Bone marrow (tissue), 2 donors: ENCODE results near the gene ITGBL1.

ENCODE experiments used
- DNase-seq, 2 donors: peaks; one replicate each; lab custom pipeline; 2025; lab: John Stamatoyannopoulos, UW

The ITGBL1 gene

GRCh38 chr13:101565317-101565716, 112.8 kb downstream of the ITGBL1 start:
- DNase-seq = no peak

- DNase-seq = no peak
These were observed 115.4 kb downstream of the ITGBL1 start for GRCh38 chr13:101567841-101568240.

GRCh38 chr13:101569807-101570206, 117.3 kb downstream of the ITGBL1 start:
- no peak for DNase-seq

- DNase-seq = no peak
These were observed 117.9 kb downstream of the ITGBL1 start for GRCh38 chr13:101570410-101570809.

- no peak for DNase-seq
These were observed 120.0 kb downstream of the ITGBL1 start for GRCh38 chr13:101572456-101572855.

- DNase-seq = no peak
These were observed 123.1 kb downstream of the ITGBL1 start for GRCh38 chr13:101575581-101575980.

GRCh38 chr13:101576455-101576854, 124.0 kb downstream of the ITGBL1 start:
- no peak for DNase-seq

- no peak for DNase-seq
These were observed 124.5 kb downstream of the ITGBL1 start for GRCh38 chr13:101576977-101577376.

GRCh38 chr13:101579281-101579802, 126.9 kb downstream of the ITGBL1 start:
- DNase-seq = no peak

- DNase-seq = no peak
These were observed 131.9 kb downstream of the ITGBL1 start for GRCh38 chr13:101584331-101584730.

- DNase-seq = no peak
These were observed 138.0 kb downstream of the ITGBL1 start for GRCh38 chr13:101590479-101590878.

GRCh38 chr13:101594936-101595335, 142.5 kb downstream of the ITGBL1 start:
- no peak for DNase-seq

GRCh38 chr13:101596803-101597202, 144.3 kb downstream of the ITGBL1 start:
- DNase-seq = no peak

- no peak for DNase-seq
These were observed 159.3 kb downstream of the ITGBL1 start for GRCh38 chr13:101611491-101612475.

- no peak for DNase-seq
These were observed 160.3 kb downstream of the ITGBL1 start for GRCh38 chr13:101612735-101613134.

- no peak for DNase-seq
These were observed 162.0 kb downstream of the ITGBL1 start for GRCh38 chr13:101614491-101614890.

- no peak for DNase-seq
These were observed 166.1 kb downstream of the ITGBL1 start for GRCh38 chr13:101618440-101619187.

- DNase-seq = no peak
These were observed 168.6 kb downstream of the ITGBL1 start for GRCh38 chr13:101621099-101621498.

GRCh38 chr13:101623470-101624209, 171.2 kb downstream of the ITGBL1 start:
- DNase-seq = no peak

GRCh38 chr13:101624210-101624922, 171.9 kb downstream of the ITGBL1 start:
- DNase-seq = no peak

- DNase-seq = no peak
These were observed 172.5 kb downstream of the ITGBL1 start for GRCh38 chr13:101624981-101625380.
